Fibroblast of lung (primary cell): ENCODE measurements around the gene GRIN2A. TPM values are rescaled to one million over a fixed set of nuclear protein-coding genes. Genes with fewer than 3 reads are reported as not detected.

ENCODE experiments used
- DNase-seq, 2 donors: peaks; one replicate each; pipeline versions ENCODE4 v3.0.0 to v3.0.0-alpha.2; 2010; ENCODE audit warnings: low read depth in 2 of 2
- H2AFZ ChIP-seq: 2 replicates; pipeline ENCODE4 v1.5.1; 2012; ENCODE audit warnings: low read length, control low read depth, inconsistent platforms
- H3K27ac ChIP-seq: 2 replicates; pipeline ENCODE4 v1.5.1; 2011; ENCODE audit warnings: low read length, control low read depth; ENCODE audit not compliant: insufficient read depth
- H3K27me3 ChIP-seq: 2 replicates; pipeline ENCODE4 v1.5.1; 2011; ENCODE audit warnings: mild to moderate bottlenecking, low read length; ENCODE audit not compliant: control insufficient read depth, insufficient read depth
- H3K36me3 ChIP-seq: 2 replicates; pipeline ENCODE4 v1.5.1; 2011; ENCODE audit warnings: low read length; ENCODE audit not compliant: control insufficient read depth, insufficient read depth
- H3K4me1 ChIP-seq: 2 replicates; pipeline ENCODE4 v1.5.1; 2011; ENCODE audit warnings: low read length; ENCODE audit not compliant: control insufficient read depth, insufficient read depth; ENCODE audit errors: extremely low read depth
- H3K4me2 ChIP-seq: 2 replicates; pipeline ENCODE4 v1.5.1; 2011; ENCODE audit warnings: low read length, control low read depth; ENCODE audit not compliant: insufficient read depth; ENCODE audit errors: extremely low read depth
- H3K4me3 ChIP-seq, 4 experiments: fragments of 200-600 bp in 1 of 4; sonication (generic) in 1 of 4; replicated peaks in 1 of 4; 2 replicates each; pipeline ENCODE4 v1.5.1; 2011 to 2016; ENCODE audit warnings: low read length in 4 of 4, low read depth in 3 of 4, mild to moderate bottlenecking in 3 of 4, control low read depth in 2 of 4, inconsistent platforms in 1 of 4, mixed read lengths in 1 of 4; ENCODE audit not compliant: insufficient read depth in 1 of 4; ENCODE audit errors: control extremely low read depth in 1 of 4
- H3K79me2 ChIP-seq: 2 replicates; pipeline ENCODE4 v1.5.1; 2012; ENCODE audit warnings: mild to moderate bottlenecking, low read length, inconsistent platforms; ENCODE audit not compliant: control insufficient read depth, insufficient read depth
- H3K9ac ChIP-seq: 2 replicates; pipeline ENCODE4 v1.5.1; 2011; ENCODE audit warnings: mild to moderate bottlenecking, low read length, control low read depth; ENCODE audit not compliant: insufficient read depth
- H3K9me3 ChIP-seq: 2 replicates; pipeline ENCODE4 v1.5.1; 2012; ENCODE audit warnings: low read depth, low read length; ENCODE audit not compliant: control insufficient read depth, insufficient read depth
- H4K20me1 ChIP-seq: 2 replicates; pipeline ENCODE4 v1.5.1; 2011; ENCODE audit warnings: low read length; ENCODE audit not compliant: control insufficient read depth, insufficient read depth; ENCODE audit errors: extremely low read depth
- CTCF ChIP-seq, 2 donors: IDR thresholded peaks in 1 of 2; conservative IDR thresholded peaks in 1 of 2; 1 replicate in 1 of 2; 2 replicates in 1 of 2; pipeline ENCODE4 v1.5.1; 2011 to 2012; ENCODE audit warnings: low read length in 2 of 2, control low read depth in 1 of 2, inconsistent platforms in 1 of 2, low read depth in 1 of 2, mild to moderate bottlenecking in 1 of 2
- EZH2 ChIP-seq: IDR thresholded peaks from 2 replicates; pipeline ENCODE4 v1.5.1; 2012; ENCODE audit warnings: low read length, control low read depth, mild to moderate bottlenecking; ENCODE audit errors: missing control alignments
- polyA plus RNA-seq, 2 donors: library from polyadenylated mRNA; depleted of rRNA in 1 of 2; stranded (reverse) in 1 of 2; unstranded in 1 of 2; fragments of >200 nt; gene quantifications; 2 replicates each; pipeline ENCODE4 v1.2.1, GENCODE V29; 2011 to 2012; ENCODE audit warnings: missing spikeins in 1 of 2
- total RNA-seq: library from RNA; depleted of rRNA; stranded (reverse); fragments of >200 nt; gene quantifications from 2 replicates; pipeline ENCODE4 v1.2.1, GENCODE V29; 2014

The GRIN2A gene
- total and polyA plus RNA-seq, 2 donors (not counting 1 experiment from before 2014, with no cell fraction given): 0.15 to 0.33 TPM

GRCh38 chr16:9868606-9869149 is 313.6 kb downstream of the GRIN2A start:
- no peak overlapping the region for H3K4me3 ChIP-seq
- no peaks in the 10 kb centered on the region for H3K36me3 ChIP-seq
- no peak overlapping the region for H2AFZ ChIP-seq
- no peaks in the 10 kb centered on the region for H3K27me3 ChIP-seq
- TF ChIP-seq EZH2 (no peak), CTCF (conservative IDR thresholded peaks at IDR 0.05 in 1 of 2, IDR thresholded peaks at IDR 0.05 in 1 of 2; ENCODE audit: low read depth in 1 of 2, low read length in 2 of 2) (no peak)
- no peak for DNase-seq
- no peaks in the 10 kb centered on the region for H3K9me3 ChIP-seq
- no peak overlapping the region for H3K4me2 ChIP-seq
- no peaks in the 10 kb centered on the region for H3K4me1 ChIP-seq
- H3K79me2 ChIP-seq: no peaks in the 10 kb centered on the region
- H3K27ac ChIP-seq: no peak overlapping the region
- no peaks in the 10 kb centered on the region for H4K20me1 ChIP-seq
- H3K9ac ChIP-seq: no peak overlapping the region

GRCh38 chr16:9867176-9867575 is 315.1 kb downstream of the GRIN2A start:
- Histone ChIP-seq H4K20me1 (no peaks in the 10 kb centered on the region), H3K79me2 (no peaks in the 10 kb centered on the region), H3K27ac (no peak overlapping the region), H3K4me1 (no peaks in the 10 kb centered on the region), H3K36me3 (no peaks in the 10 kb centered on the region), H3K9ac (no peak overlapping the region), H2AFZ (no peak overlapping the region), H3K4me3 (no peak overlapping the region), H3K27me3 (no peaks in the 10 kb centered on the region), H3K4me2 (no peak overlapping the region), H3K9me3 (no peaks in the 10 kb centered on the region)
- TF ChIP-seq EZH2 (no peak), CTCF (conservative IDR thresholded peaks at IDR 0.05 in 1 of 2, IDR thresholded peaks at IDR 0.05 in 1 of 2; ENCODE audit: low read depth in 1 of 2, low read length in 2 of 2) (no peak)
- no peak for DNase-seq

- no peaks in the 10 kb centered on the region for H3K9me3 ChIP-seq
- H3K36me3 ChIP-seq: no peaks in the 10 kb centered on the region
- H3K27ac ChIP-seq: no peak overlapping the region
- TF ChIP-seq CTCF (conservative IDR thresholded peaks at IDR 0.05 in 1 of 2, IDR thresholded peaks at IDR 0.05 in 1 of 2; ENCODE audit: low read depth in 1 of 2, low read length in 2 of 2): no peak
- H3K4me1 ChIP-seq: no peaks in the 10 kb centered on the region
- H3K4me2 ChIP-seq: no peak overlapping the region
- no peak overlapping the region for H2AFZ ChIP-seq
- H3K4me3 ChIP-seq: no peak overlapping the region
- no peak overlapping the region for H3K9ac ChIP-seq
- no peaks in the 10 kb centered on the region for H4K20me1 ChIP-seq
- H3K27me3 ChIP-seq: no peaks in the 10 kb centered on the region
- no peak for DNase-seq
- no peaks in the 10 kb centered on the region for H3K79me2 ChIP-seq
Measured at GRCh38 chr16:9864461-9864860, 317.8 kb downstream of the GRIN2A start.
